ENCODE data around the gene TSFM.

Gene TSFM

GRCh38 chr12:57846577-57847319, 64.2 kb downstream of the TSFM start, which contains the start of gene CTDSP2 (continued):
- no peak for TF ChIP-seq ZBTB11 (tag by site-specific recombination; conservative IDR thresholded peaks at IDR 0.05; ENCODE audit: low read depth)

All from HEK293 (cell line).